Gastrocnemius medialis (tissue), 4 donors: ENCODE data around the gene CRAMP1.

Experiments
- POLR2A ChIP-seq, 2 donors: fragments of 450-650 bp; IDR thresholded peaks; one replicate each; pipeline ENCODE4 v1.6.1; 2017; ENCODE audit warnings: antibody characterized with exemption in 2 of 2, mild to moderate bottlenecking in 2 of 2, moderate library complexity in 2 of 2
- TF ChIP-seq, protein P1 (sequence below), 5 experiments: fragments of 450-650 bp in 3 of 5; fragments of 200-600 bp in 2 of 5; sonication (generic) in 2 of 5; IDR thresholded peaks in 4 of 5; conservative IDR thresholded peaks in 1 of 5; 1 replicate in 4 of 5; 2 replicates in 1 of 5; pipeline ENCODE4 v1.5.1; 2016 to 2019; ENCODE audit warnings: antibody characterized with exemption in 5 of 5, mild to moderate bottlenecking in 3 of 5, moderate library complexity in 3 of 5

DNA sequence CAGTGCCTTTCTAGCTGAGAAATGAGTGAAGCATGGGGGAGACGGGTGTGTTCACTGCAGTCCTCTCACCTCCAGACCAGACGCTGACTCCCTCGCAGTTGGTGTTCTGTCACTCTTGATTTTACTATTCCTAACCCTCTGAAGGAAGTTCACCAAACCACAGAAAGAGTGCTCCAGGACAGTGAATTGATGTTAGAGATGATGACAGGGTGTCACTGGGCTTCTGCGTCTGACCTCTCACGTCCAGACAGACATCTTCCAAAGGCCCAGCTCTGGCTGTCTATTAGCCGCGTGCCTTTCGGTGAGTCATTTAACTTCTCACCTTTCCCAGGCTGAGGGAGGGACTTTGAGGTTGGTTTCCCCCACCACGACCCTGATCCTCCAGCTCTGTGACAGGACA lies 8.2 kb downstream of the CRAMP1 start:
- TF ChIP-seq, protein P1, sequence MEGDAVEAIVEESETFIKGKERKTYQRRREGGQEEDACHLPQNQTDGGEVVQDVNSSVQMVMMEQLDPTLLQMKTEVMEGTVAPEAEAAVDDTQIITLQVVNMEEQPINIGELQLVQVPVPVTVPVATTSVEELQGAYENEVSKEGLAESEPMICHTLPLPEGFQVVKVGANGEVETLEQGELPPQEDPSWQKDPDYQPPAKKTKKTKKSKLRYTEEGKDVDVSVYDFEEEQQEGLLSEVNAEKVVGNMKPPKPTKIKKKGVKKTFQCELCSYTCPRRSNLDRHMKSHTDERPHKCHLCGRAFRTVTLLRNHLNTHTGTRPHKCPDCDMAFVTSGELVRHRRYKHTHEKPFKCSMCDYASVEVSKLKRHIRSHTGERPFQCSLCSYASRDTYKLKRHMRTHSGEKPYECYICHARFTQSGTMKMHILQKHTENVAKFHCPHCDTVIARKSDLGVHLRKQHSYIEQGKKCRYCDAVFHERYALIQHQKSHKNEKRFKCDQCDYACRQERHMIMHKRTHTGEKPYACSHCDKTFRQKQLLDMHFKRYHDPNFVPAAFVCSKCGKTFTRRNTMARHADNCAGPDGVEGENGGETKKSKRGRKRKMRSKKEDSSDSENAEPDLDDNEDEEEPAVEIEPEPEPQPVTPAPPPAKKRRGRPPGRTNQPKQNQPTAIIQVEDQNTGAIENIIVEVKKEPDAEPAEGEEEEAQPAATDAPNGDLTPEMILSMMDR (IDR thresholded peaks at IDR 0.05 in 4 of 5, conservative IDR thresholded peaks at IDR 0.05 in 1 of 5), result no peak
- no peak for TF ChIP-seq POLR2A (IDR thresholded peaks at IDR 0.05)
